ENCODE results near the gene PIGX. TPM values are rescaled to one million over a fixed set of nuclear protein-coding genes. Genes with fewer than 3 reads are reported as not detected.

Gene PIGX
- total RNA-seq, 1 donor = 19.2 TPM

GRCh38 chr3:196775938-196776337 lies 63.8 kb downstream of the PIGX start:
- no peak overlapping the region for H3K4me3 ChIP-seq (ENCODE audit: insufficient read depth, low read length)
- no peaks in the 10 kb centered on the region for H3K27me3 ChIP-seq (ENCODE audit: insufficient read depth, low read length)
- peaks cover 8% of the 10 kb centered on the region for H3K36me3 ChIP-seq (ENCODE audit: insufficient read depth, low read length)
- no peak for DNase-seq (ENCODE audit: insufficient read length, low spot score, missing footprints)
- no peak overlapping the region for H3K27ac ChIP-seq (ENCODE audit: low read depth, low read length)
- TF ChIP-seq, protein P1, sequence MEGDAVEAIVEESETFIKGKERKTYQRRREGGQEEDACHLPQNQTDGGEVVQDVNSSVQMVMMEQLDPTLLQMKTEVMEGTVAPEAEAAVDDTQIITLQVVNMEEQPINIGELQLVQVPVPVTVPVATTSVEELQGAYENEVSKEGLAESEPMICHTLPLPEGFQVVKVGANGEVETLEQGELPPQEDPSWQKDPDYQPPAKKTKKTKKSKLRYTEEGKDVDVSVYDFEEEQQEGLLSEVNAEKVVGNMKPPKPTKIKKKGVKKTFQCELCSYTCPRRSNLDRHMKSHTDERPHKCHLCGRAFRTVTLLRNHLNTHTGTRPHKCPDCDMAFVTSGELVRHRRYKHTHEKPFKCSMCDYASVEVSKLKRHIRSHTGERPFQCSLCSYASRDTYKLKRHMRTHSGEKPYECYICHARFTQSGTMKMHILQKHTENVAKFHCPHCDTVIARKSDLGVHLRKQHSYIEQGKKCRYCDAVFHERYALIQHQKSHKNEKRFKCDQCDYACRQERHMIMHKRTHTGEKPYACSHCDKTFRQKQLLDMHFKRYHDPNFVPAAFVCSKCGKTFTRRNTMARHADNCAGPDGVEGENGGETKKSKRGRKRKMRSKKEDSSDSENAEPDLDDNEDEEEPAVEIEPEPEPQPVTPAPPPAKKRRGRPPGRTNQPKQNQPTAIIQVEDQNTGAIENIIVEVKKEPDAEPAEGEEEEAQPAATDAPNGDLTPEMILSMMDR (IDR thresholded peaks at IDR 0.05; ENCODE audit: extremely low read depth, low read depth, low read length) = no peak
- peaks cover 55% of the 10 kb centered on the region for H4K20me1 ChIP-seq (ENCODE audit: insufficient read depth, low read length)
- no peak overlapping the region for H3K4me2 ChIP-seq (ENCODE audit: insufficient read depth, low read length)
- peaks cover 33% of the 10 kb centered on the region for H3K4me1 ChIP-seq (ENCODE audit: insufficient read depth, low read length)
- H2AFZ ChIP-seq (ENCODE audit: low read length) = no peak overlapping the region
- H3K9me3 ChIP-seq (ENCODE audit: low read depth, low read length) = no peaks in the 10 kb centered on the region
- peaks cover 91% of the 10 kb centered on the region for H3K79me2 ChIP-seq (ENCODE audit: insufficient read depth, low read length)

- Histone ChIP-seq H4K20me1 (ENCODE audit: insufficient read depth, low read length) (peaks cover 54% of the 10 kb centered on the region), H2AFZ (ENCODE audit: low read length) (no peak overlapping the region), H3K4me3 (ENCODE audit: insufficient read depth, low read length) (no peak overlapping the region), H3K27ac (ENCODE audit: low read depth, low read length) (no peak overlapping the region), H3K27me3 (ENCODE audit: insufficient read depth, low read length) (no peaks in the 10 kb centered on the region), H3K4me1 (ENCODE audit: insufficient read depth, low read length) (peaks cover 26% of the 10 kb centered on the region), H3K4me2 (ENCODE audit: insufficient read depth, low read length) (no peak overlapping the region), H3K9me3 (ENCODE audit: low read depth, low read length) (no peaks in the 10 kb centered on the region), H3K79me2 (ENCODE audit: insufficient read depth, low read length) (peaks cover 91% of the 10 kb centered on the region), H3K36me3 (ENCODE audit: insufficient read depth, low read length) (peaks cover 8% of the 10 kb centered on the region)
- TF ChIP-seq, protein P1 (IDR thresholded peaks at IDR 0.05; ENCODE audit: extremely low read depth, low read depth, low read length) = no peak
- DNase-seq (ENCODE audit: insufficient read length, low spot score, missing footprints) = no peak
Observed at GRCh38 chr3:196777836-196778235, 65.7 kb downstream of the PIGX start.

- peaks cover 25% of the 10 kb centered on the region for H3K4me1 ChIP-seq (ENCODE audit: insufficient read depth, low read length)
- H3K27ac ChIP-seq (ENCODE audit: low read depth, low read length) = peak overlapping the region; percentile 67
- H3K9me3 ChIP-seq (ENCODE audit: low read depth, low read length) = no peaks in the 10 kb centered on the region
- H3K27me3 ChIP-seq (ENCODE audit: insufficient read depth, low read length) = no peaks in the 10 kb centered on the region
- peaks cover 91% of the 10 kb centered on the region for H3K79me2 ChIP-seq (ENCODE audit: insufficient read depth, low read length)
- DNase-seq (ENCODE audit: insufficient read length, low spot score, missing footprints) = peak; percentile 57
- peak overlapping the region; percentile 47 for H3K4me2 ChIP-seq (ENCODE audit: insufficient read depth, low read length)
- H2AFZ ChIP-seq (ENCODE audit: low read length) = no peak overlapping the region
- peaks cover 16% of the 10 kb centered on the region for H3K36me3 ChIP-seq (ENCODE audit: insufficient read depth, low read length)
- H4K20me1 ChIP-seq (ENCODE audit: insufficient read depth, low read length) = peaks cover 57% of the 10 kb centered on the region
- TF ChIP-seq, protein P1 (IDR thresholded peaks at IDR 0.05; ENCODE audit: extremely low read depth, low read depth, low read length) = no peak
- peak overlapping the region; percentile 17 for H3K4me3 ChIP-seq (ENCODE audit: insufficient read depth, low read length)
Observed at GRCh38 chr3:196778755-196779154, 66.6 kb downstream of the PIGX start.

GRCh38 chr3:196782511-196782910 lies 70.3 kb downstream of the PIGX start:
- TF ChIP-seq, protein P1 (IDR thresholded peaks at IDR 0.05; ENCODE audit: extremely low read depth, low read depth, low read length) = no peak
- Histone ChIP-seq H3K79me2 (ENCODE audit: insufficient read depth, low read length) (peaks cover 86% of the 10 kb centered on the region), H3K4me3 (ENCODE audit: insufficient read depth, low read length) (no peak overlapping the region), H2AFZ (ENCODE audit: low read length) (no peak overlapping the region), H3K4me1 (ENCODE audit: insufficient read depth, low read length) (peaks cover 14% of the 10 kb centered on the region), H3K36me3 (ENCODE audit: insufficient read depth, low read length) (peaks cover 16% of the 10 kb centered on the region), H3K27ac (ENCODE audit: low read depth, low read length) (no peak overlapping the region), H3K4me2 (ENCODE audit: insufficient read depth, low read length) (no peak overlapping the region), H4K20me1 (ENCODE audit: insufficient read depth, low read length) (peaks cover 43% of the 10 kb centered on the region), H3K27me3 (ENCODE audit: insufficient read depth, low read length) (no peaks in the 10 kb centered on the region), H3K9me3 (ENCODE audit: low read depth, low read length) (no peaks in the 10 kb centered on the region)
- no peak for DNase-seq (ENCODE audit: insufficient read length, low spot score, missing footprints)

Small RNAs within 50 kb of the gene (small RNA-seq; reads per million reads assigned to genes)
- not detected for gene RNU4-89P
- gene RNU6-42P = 1.4 reads per million, percentile 48 among the genes with 10 or more reads in this experiment
- not detected for gene RNU6-646P

Other genes starting within 250 kb of the PIGX start
- 21.7 and 24.8 TPM in 2 replicates for gene RNF168, start 208.6 kb upstream of the PIGX start, total RNA-seq
- not detected in 2 replicates for gene SMCO1, start 197.0 kb upstream of the PIGX start, total RNA-seq
- 6.8 and 7.2 TPM in 2 replicates for gene WDR53, start 143.8 kb upstream of the PIGX start, total RNA-seq
- 8.0 TPM in 2 replicates for gene FBXO45, start 143.7 kb upstream of the PIGX start, total RNA-seq
- 0.72 and 1.2 TPM in 2 replicates for gene NRROS, start 72.7 kb upstream of the PIGX start, total RNA-seq
- 3.6 and 3.8 TPM in 2 replicates for gene CEP19, start 127 bp upstream of the PIGX start, total RNA-seq
- gene PAK2, start 27.5 kb downstream of the PIGX start, total RNA-seq = 36.6 and 37.4 TPM in 2 replicates
- 42.4 and 43.4 TPM in 2 replicates for gene SENP5, start 155.5 kb downstream of the PIGX start, total RNA-seq
- gene NCBP2, start 230.2 kb downstream of the PIGX start, total RNA-seq = 43.1 and 43.9 TPM in 2 replicates

Data from osteoblast (primary cell).